Uterus (tissue), 4 donors: ENCODE measurements around the gene TMC7. TPM values are rescaled to one million over a fixed set of nuclear protein-coding genes. Genes with fewer than 3 reads are reported as not detected.

Experiments used
- DNase-seq, 2 donors: peaks; one replicate each; pipeline ENCODE4 v3.0.0-alpha.2; 2019 to 2020
- H3K27ac ChIP-seq, 2 donors: fragments of 200-600 bp; sonication (generic); 1 replicate in 1 of 2; 2 replicates in 1 of 2; pipeline ENCODE4 v1.5.1; 2016 to 2018
- H3K27me3 ChIP-seq, 2 donors: fragments of 200-600 bp; sonication (generic); one replicate each; pipeline ENCODE4 v1.5.1; 2018 to 2019; ENCODE audit warnings: control low read depth in 1 of 2
- H3K36me3 ChIP-seq, 2 donors: fragments of 200-600 bp; sonication (generic); one replicate each; pipeline ENCODE4 v1.5.1; 2019; ENCODE audit warnings: control low read depth in 1 of 2
- H3K4me1 ChIP-seq, 2 donors: fragments of 200-600 bp; sonication (generic); one replicate each; pipeline ENCODE4 v1.5.1; 2018 to 2019; ENCODE audit warnings: control low read depth in 1 of 2
- H3K4me3 ChIP-seq, 2 donors: fragments of 200-600 bp; sonication (generic); 1 replicate in 1 of 2; 2 replicates in 1 of 2; pipeline ENCODE4 v1.5.1; 2018 to 2019; ENCODE audit warnings: mild to moderate bottlenecking in 1 of 2
- H3K9me3 ChIP-seq, 2 donors: fragments of 200-600 bp; sonication (generic); one replicate each; pipeline ENCODE4 v1.5.1; 2019; ENCODE audit warnings: control low read depth in 1 of 2
- CTCF ChIP-seq, 4 experiments: fragments of 200-600 bp in 2 of 4; fragments of 450-650 bp in 2 of 4; sonication (generic) in 2 of 4; IDR thresholded peaks; one replicate each; pipeline ENCODE4 v1.5.1; 2016 to 2019; ENCODE audit warnings: antibody characterized with exemption in 4 of 4, mild to moderate bottlenecking in 2 of 4, moderate library complexity in 1 of 4
- POLR2A ChIP-seq, 2 donors: fragments of 450-650 bp; IDR thresholded peaks; one replicate each; pipeline ENCODE4 v1.6.1; 2016; ENCODE audit warnings: antibody characterized with exemption in 2 of 2, mild to moderate bottlenecking in 1 of 2, moderate library complexity in 1 of 2
- intact Hi-C: fragments of 100-400 bp; cut with DNase I; formaldehyde crosslinking; loops from one replicate; pipeline ENCODE4 v1.15.1; 2023; ENCODE audit warnings: low total_unique reads
- total RNA-seq, 4 donors: library from RNA; depleted of rRNA in 3 of 4; stranded (reverse); fragments of >200 nt in 3 of 4; gene quantifications; one replicate each; pipeline versions ENCODE4 v1.1.0 to v1.2.4, GENCODE V29; 2014 to 2023
- donor health status: DM: yes; HTN: yes; CAD: no.

The TMC7 gene
- total RNA-seq, 4 donors from 2014 or later: 1.7 to 1.8 TPM; not detected in 2

GRCh38 chr16:19001788-19002187, 18.1 kb downstream of the TMC7 start:
- no peak overlapping the region for H3K4me3 ChIP-seq
- TF ChIP-seq POLR2A (IDR thresholded peaks at IDR 0.05): no peak
- no peak for TF ChIP-seq CTCF (IDR thresholded peaks at IDR 0.05)
- no peaks in the 10 kb centered on the region for H3K4me1 ChIP-seq
- no peaks in the 10 kb centered on the region for H3K27me3 ChIP-seq
- intact Hi-C loops: no loop called here
- peak; percentile 17 to 20 for DNase-seq
- H3K36me3 ChIP-seq: no peaks in the 10 kb centered on the region
- H3K9me3 ChIP-seq: no peaks in the 10 kb centered on the region
- peak overlapping the region in 1 of 2 donors; percentile 35 for H3K27ac ChIP-seq

- Histone ChIP-seq H3K36me3 (no peaks in the 10 kb centered on the region), H3K4me1 (no peaks in the 10 kb centered on the region), H3K4me3 (no peak overlapping the region), H3K27me3 (no peaks in the 10 kb centered on the region), H3K9me3 (no peaks in the 10 kb centered on the region), H3K27ac (no peak overlapping the region)
- no peak for DNase-seq
- TF ChIP-seq CTCF (IDR thresholded peaks at IDR 0.05) (no peak), POLR2A (IDR thresholded peaks at IDR 0.05) (no peak)
- intact Hi-C loops: no loop called here
These were observed 20.2 kb downstream of the TMC7 start for GRCh38 chr16:19003935-19004334.

GRCh38 chr16:19005561-19006445, 22.1 kb downstream of the TMC7 start:
- Histone ChIP-seq H3K9me3 (no peaks in the 10 kb centered on the region), H3K4me1 (no peaks in the 10 kb centered on the region), H3K27me3 (no peaks in the 10 kb centered on the region), H3K27ac (no peak overlapping the region), H3K4me3 (no peak overlapping the region), H3K36me3 (no peaks in the 10 kb centered on the region)
- DNase-seq: peak in 1 of 2 donors; percentile 34
- TF ChIP-seq POLR2A (IDR thresholded peaks at IDR 0.05): no peak
- TF ChIP-seq CTCF (IDR thresholded peaks at IDR 0.05): no peak
- intact Hi-C loops: no loop called here

GRCh38 chr16:19006446-19007315, 22.9 kb downstream of the TMC7 start:
- Histone ChIP-seq H3K27ac (no peak overlapping the region), H3K4me1 (no peaks in the 10 kb centered on the region), H3K4me3 (no peak overlapping the region), H3K36me3 (no peaks in the 10 kb centered on the region), H3K27me3 (no peaks in the 10 kb centered on the region), H3K9me3 (no peaks in the 10 kb centered on the region)
- intact Hi-C loops: no loop called here
- DNase-seq: no peak
- TF ChIP-seq CTCF (IDR thresholded peaks at IDR 0.05) (no peak), POLR2A (IDR thresholded peaks at IDR 0.05) (no peak)
